ENCODE data around the gene NECTIN1.

DNA sequence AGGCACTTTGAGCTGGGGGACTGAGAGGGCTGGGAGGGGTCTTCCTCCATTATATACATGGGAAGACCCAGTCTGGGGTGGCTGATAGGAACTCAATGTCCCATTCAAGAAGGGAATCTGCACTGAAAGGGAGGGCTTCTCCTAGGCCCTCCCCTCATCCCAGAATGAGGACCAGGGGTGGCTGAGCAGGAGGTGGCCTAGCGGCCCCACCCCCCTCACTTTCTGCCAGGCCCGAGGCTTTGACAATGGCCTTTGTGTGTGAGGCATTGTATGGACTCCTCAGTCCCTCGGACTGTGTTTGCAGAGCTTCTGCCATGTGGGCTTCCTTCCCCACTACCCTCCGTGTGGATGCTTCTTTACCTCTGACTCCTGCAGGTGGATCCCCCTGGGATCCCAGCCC, 65.7 kb downstream of the NECTIN1 start:
- no peak for TF ChIP-seq EZH2 (IDR thresholded peaks at IDR 0.05)
- TF ChIP-seq POLR2AphosphoS5 (IDR thresholded peaks at IDR 0.05; ENCODE audit: low read depth, low read length) = no peak
- TF ChIP-seq POLR2A (IDR thresholded peaks at IDR 0.05; ENCODE audit: borderline replicate concordance, extremely low read depth, insufficient read depth, insufficient read length) = no peak
- TF ChIP-seq, protein P1, sequence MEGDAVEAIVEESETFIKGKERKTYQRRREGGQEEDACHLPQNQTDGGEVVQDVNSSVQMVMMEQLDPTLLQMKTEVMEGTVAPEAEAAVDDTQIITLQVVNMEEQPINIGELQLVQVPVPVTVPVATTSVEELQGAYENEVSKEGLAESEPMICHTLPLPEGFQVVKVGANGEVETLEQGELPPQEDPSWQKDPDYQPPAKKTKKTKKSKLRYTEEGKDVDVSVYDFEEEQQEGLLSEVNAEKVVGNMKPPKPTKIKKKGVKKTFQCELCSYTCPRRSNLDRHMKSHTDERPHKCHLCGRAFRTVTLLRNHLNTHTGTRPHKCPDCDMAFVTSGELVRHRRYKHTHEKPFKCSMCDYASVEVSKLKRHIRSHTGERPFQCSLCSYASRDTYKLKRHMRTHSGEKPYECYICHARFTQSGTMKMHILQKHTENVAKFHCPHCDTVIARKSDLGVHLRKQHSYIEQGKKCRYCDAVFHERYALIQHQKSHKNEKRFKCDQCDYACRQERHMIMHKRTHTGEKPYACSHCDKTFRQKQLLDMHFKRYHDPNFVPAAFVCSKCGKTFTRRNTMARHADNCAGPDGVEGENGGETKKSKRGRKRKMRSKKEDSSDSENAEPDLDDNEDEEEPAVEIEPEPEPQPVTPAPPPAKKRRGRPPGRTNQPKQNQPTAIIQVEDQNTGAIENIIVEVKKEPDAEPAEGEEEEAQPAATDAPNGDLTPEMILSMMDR (IDR thresholded peaks at IDR 0.05 in 2 of 3, conservative IDR thresholded peaks at IDR 0.05 in 1 of 3; ENCODE audit: borderline replicate concordance in 1 of 3, insufficient read depth in 1 of 3, low read depth in 2 of 3, low read length in 2 of 3) = no peak
- TF ChIP-seq FOSL1 (IDR thresholded peaks at IDR 0.05; ENCODE audit: low read depth) = no peak
- TF ChIP-seq EZH2phosphoT487 (IDR thresholded peaks at IDR 0.05; ENCODE audit: borderline replicate concordance) = no peak
- TF ChIP-seq RAD21 (IDR thresholded peaks at IDR 0.05; ENCODE audit: low read depth) = no peak
- TF ChIP-seq ZNF274 (IDR thresholded peaks at IDR 0.05; ENCODE audit: low read depth, low read length) = no peak
- no peak for TF ChIP-seq EGR1 (IDR thresholded peaks at IDR 0.05; ENCODE audit: low read depth)
- TF ChIP-seq REST (IDR thresholded peaks at IDR 0.05; ENCODE audit: low read depth) = no peak
- no peak for TF ChIP-seq MAX (IDR thresholded peaks at IDR 0.05)
- no peak for TF ChIP-seq CBX3 (IDR thresholded peaks at IDR 0.05; ENCODE audit: low read depth)
- TF ChIP-seq YY1 (IDR thresholded peaks at IDR 0.05; ENCODE audit: extremely low read depth, insufficient replicate concordance, low read depth, low read length) = no peak

Measured in HCT116 (cell line).